Breast epithelium (tissue), 4 donors: Measurements from ENCODE around the gene OR4D10. TPM values are rescaled to one million over a fixed set of nuclear protein-coding genes. Genes with fewer than 3 reads are reported as not detected.
"Not testable (repeated sequence)": the region's sequence is repeated elsewhere in the genome, so short reads cannot be mapped to it uniquely, and the experiment has no call there.

Experiments used
- DNase-seq, 2 donors: peaks; one replicate each; pipeline ENCODE4 v3.0.0-alpha.2; 2019; ENCODE audit warnings: low spot score in 2 of 2
- H3K27ac ChIP-seq, 2 donors: fragments of 200-600 bp; sonication (generic) in 1 of 2; one replicate each; pipeline ENCODE4 v1.5.1; 2016 to 2019; ENCODE audit warnings: mild to moderate bottlenecking in 1 of 2
- H3K27me3 ChIP-seq, 2 donors: fragments of 200-600 bp; sonication (generic) in 1 of 2; one replicate each; pipeline versions ENCODE4 v1.5.1 to v1.6.0; 2017 to 2019; ENCODE audit warnings: control low read depth in 1 of 2, mild to moderate bottlenecking in 1 of 2
- H3K36me3 ChIP-seq: fragments of 200-600 bp; one replicate; pipeline ENCODE4 v1.5.1; 2019
- H3K4me1 ChIP-seq, 2 donors: fragments of 200-600 bp; sonication (generic); one replicate each; pipeline ENCODE4 v1.5.1; 2016 to 2019; ENCODE audit warnings: control low read depth in 1 of 2
- H3K4me3 ChIP-seq, 3 donors: fragments of 200-600 bp; sonication (generic); 1 replicate in 2 of 3; 2 replicates in 1 of 3; pipeline ENCODE4 v1.5.1; 2016 to 2019; ENCODE audit warnings: mild to moderate bottlenecking in 3 of 3, moderate library complexity in 2 of 3
- H3K9me3 ChIP-seq, 2 donors: fragments of 200-600 bp; sonication (generic) in 1 of 2; one replicate each; pipeline ENCODE4 v1.5.1; 2016 to 2019; ENCODE audit warnings: control low read depth in 1 of 2
- POLR2A ChIP-seq: fragments of 450-650 bp; IDR thresholded peaks from one replicate; pipeline ENCODE4 v1.6.1; 2016; ENCODE audit warnings: antibody characterized with exemption, mild to moderate bottlenecking, moderate library complexity
- POLR2AphosphoS5 ChIP-seq, 3 donors: sonication (generic); formaldehyde crosslinking; IDR thresholded peaks; one replicate each; pipeline ENCODE4 v1.6.1; 2017; ENCODE audit warnings: antibody characterized with exemption in 3 of 3
- intact Hi-C: fragments of 100-400 bp; cut with DNase I; formaldehyde crosslinking; loops from one replicate; pipeline ENCODE4 v1.15.1; 2023; ENCODE audit warnings: low total_unique reads
- total RNA-seq, 3 donors: library from RNA; depleted of rRNA; stranded (reverse); fragments of >200 nt; gene quantifications; one replicate each; pipeline ENCODE4 v1.1.0, GENCODE V29; 2016
- TF ChIP-seq, protein P1 (sequence below), 3 donors: fragments of 450-650 bp; IDR thresholded peaks; one replicate each; pipeline ENCODE4 v1.5.1; 2016 to 2017; ENCODE audit warnings: antibody characterized with exemption in 3 of 3, mild to moderate bottlenecking in 3 of 3, moderate library complexity in 3 of 3

OR4D10 gene
- total RNA-seq, 3 donors from 2014 or later: not detected

DNA sequence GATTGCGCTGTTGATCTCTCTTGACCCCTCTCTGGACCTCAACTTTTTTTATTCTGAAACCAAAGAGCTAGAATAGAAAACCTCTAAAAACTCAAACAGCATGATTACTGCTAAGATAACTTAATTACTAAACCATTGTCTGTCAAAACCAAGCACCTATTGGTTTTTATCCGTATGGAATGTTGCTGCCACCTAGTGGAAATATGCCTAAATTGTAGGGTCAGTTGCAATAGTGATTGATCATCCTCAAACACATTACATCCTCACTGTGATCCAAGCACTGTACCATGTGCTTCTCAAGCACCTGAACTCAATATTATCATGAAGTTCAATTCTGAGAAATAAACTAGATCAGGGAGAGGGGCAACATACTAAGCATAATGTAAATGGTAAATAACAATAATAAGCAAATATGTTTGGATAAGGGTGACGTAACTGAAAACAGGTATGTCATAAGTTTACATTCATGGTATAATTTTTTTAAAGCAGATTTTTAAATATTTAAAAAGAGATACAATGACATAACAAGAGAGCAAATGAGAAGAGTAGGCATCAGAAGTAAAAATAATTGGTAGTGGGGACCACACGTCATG is 43.1 kb upstream of the OR4D10 start:
- Histone ChIP-seq H3K27me3 (no peaks in the 10 kb centered on the region), H3K9me3 (no peaks in the 10 kb centered on the region), H3K4me3 (no peak overlapping the region), H3K36me3 (no peaks in the 10 kb centered on the region), H3K27ac (no peak overlapping the region), H3K4me1 (no peaks in the 10 kb centered on the region)
- DNase-seq: no peak
- intact Hi-C loops: no loop called here
- TF ChIP-seq, protein P1, sequence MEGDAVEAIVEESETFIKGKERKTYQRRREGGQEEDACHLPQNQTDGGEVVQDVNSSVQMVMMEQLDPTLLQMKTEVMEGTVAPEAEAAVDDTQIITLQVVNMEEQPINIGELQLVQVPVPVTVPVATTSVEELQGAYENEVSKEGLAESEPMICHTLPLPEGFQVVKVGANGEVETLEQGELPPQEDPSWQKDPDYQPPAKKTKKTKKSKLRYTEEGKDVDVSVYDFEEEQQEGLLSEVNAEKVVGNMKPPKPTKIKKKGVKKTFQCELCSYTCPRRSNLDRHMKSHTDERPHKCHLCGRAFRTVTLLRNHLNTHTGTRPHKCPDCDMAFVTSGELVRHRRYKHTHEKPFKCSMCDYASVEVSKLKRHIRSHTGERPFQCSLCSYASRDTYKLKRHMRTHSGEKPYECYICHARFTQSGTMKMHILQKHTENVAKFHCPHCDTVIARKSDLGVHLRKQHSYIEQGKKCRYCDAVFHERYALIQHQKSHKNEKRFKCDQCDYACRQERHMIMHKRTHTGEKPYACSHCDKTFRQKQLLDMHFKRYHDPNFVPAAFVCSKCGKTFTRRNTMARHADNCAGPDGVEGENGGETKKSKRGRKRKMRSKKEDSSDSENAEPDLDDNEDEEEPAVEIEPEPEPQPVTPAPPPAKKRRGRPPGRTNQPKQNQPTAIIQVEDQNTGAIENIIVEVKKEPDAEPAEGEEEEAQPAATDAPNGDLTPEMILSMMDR (IDR thresholded peaks at IDR 0.05): peak; percentile 51 to 61 (median 59)
- no peak for TF ChIP-seq POLR2A

DNA sequence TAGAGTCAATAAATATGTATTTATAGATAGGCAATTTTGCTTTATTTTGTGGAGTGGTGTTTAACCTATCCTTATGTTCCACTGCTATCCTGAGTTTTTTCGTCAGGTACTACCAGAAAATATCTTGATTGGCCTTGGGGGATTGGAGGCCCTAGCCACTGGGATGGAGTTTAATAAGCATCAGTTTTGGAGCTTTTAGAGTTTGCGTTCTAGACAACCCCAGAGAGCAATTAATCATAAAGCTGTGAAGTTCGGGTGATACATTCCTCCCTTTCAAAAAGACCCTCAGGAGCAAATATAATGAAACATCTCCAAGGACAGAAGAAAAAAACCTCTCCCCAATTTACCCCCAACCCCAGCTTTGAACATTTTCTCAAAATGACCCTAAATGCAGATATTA is 36.9 kb upstream of the OR4D10 start, which contains the start of gene OR5A1:
Gene OR5A1, plus strand, starts transcription at position 301 of the 400 bp plus-strand sequence. CDS start 6,700 bp downstream, outside the sequence.
- H3K4me1 ChIP-seq: no peaks in the 10 kb centered on the region
- no peaks in the 10 kb centered on the region for H3K9me3 ChIP-seq
- H3K27ac ChIP-seq: no peak within 1 kb of the TSS
- TF ChIP-seq POLR2AphosphoS5 (IDR thresholded peaks at IDR 0.05): no peak
- TF ChIP-seq, protein P1 (IDR thresholded peaks at IDR 0.05): no peak
- TF ChIP-seq POLR2A: no peak
- no peaks in the 10 kb centered on the region for H3K36me3 ChIP-seq
- intact Hi-C loops: no loop called here
- no peak within 1 kb of the TSS for H3K4me3 ChIP-seq
- H3K27me3 ChIP-seq: no peaks in the 10 kb centered on the region
- DNase-seq: no peak

DNA sequence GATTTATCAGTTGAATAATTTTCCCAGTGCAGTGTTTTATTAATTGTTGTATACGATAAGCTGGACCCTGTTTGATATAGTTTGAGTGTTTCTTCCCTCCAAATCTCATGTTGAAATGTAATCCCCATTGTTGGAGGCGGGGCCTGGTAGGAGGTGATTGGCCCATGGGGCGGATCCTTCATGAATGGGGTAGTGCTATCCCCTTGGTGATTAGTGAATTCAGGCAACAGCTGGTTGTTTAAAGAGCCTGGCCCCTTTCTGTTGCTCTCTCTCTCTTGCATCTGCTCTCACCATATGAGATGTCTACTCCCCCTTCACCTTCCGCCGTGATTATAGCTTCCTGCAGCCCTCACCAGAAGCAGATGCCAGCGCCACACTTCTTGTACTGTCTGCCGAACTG is 35.3 kb upstream of the OR4D10 start:
- intact Hi-C loops: no loop called here
- no peak overlapping the region for H3K27ac ChIP-seq

DNA sequence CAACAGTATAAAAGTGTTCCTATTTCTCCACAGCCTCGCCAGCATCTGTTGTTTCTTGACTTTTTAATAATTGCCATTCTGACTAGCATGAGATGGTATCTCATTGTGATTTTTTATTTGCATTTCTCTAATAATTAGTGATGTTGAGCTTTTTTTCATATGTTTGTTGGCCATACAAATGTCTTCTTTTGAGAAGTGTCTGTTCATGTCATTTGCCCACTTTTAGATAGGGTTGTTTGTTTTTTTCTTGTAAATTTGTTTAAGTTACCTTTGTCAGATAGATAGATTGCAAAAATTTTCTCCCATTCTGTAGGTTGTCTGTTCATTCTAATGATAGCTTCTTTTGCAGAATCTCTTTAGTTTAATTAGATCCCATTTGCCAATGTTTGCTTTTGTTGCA is 27.5 kb upstream of the OR4D10 start:
- intact Hi-C loops, H3K36me3 ChIP-seq, H3K27ac ChIP-seq, H3K27me3 ChIP-seq, DNase-seq, H3K4me3 ChIP-seq, H3K4me1 ChIP-seq: not testable (repeated sequence)
- peaks cover 0 to 15% of the 10 kb centered on the region in 2 donors for H3K9me3 ChIP-seq

More for the DNA sequence above, 35.3 kb upstream of the OR4D10 start:
- Histone ChIP-seq H3K4me1 (no peaks in the 10 kb centered on the region), H3K9me3 (no peaks in the 10 kb centered on the region), H3K4me3 (no peak overlapping the region), H3K36me3 (no peaks in the 10 kb centered on the region), H3K27me3 (no peaks in the 10 kb centered on the region)
- no peak for DNase-seq
- TF ChIP-seq, protein P1 (IDR thresholded peaks at IDR 0.05): no peak
- TF ChIP-seq POLR2AphosphoS5 (IDR thresholded peaks at IDR 0.05) (no peak), POLR2A (no peak)

- TF ChIP-seq POLR2AphosphoS5 (IDR thresholded peaks at IDR 0.05) (no peak), POLR2A (no peak)
- TF ChIP-seq, protein P1 (IDR thresholded peaks at IDR 0.05): no peak
These were observed 24.6 kb upstream of the OR4D10 start for GRCh38 chr11:59448484-59448883.

More at GRCh38 chr11:59448484-59448883, 24.6 kb upstream of the OR4D10 start:
- DNase-seq: no peak
- H3K27me3 ChIP-seq: no peaks in the 10 kb centered on the region
- H3K4me3 ChIP-seq: no peak overlapping the region
- H3K9me3 ChIP-seq: peaks cover 0 to 15% of the 10 kb centered on the region in 2 donors
- intact Hi-C loops: no loop called here
- H3K36me3 ChIP-seq: no peaks in the 10 kb centered on the region
- H3K27ac ChIP-seq: no peak overlapping the region
- no peaks in the 10 kb centered on the region for H3K4me1 ChIP-seq
